GM12801 (cell line): ENCODE data around the gene AS3MT.

Source experiments
- CTCF ChIP-seq: IDR thresholded peaks from one replicate; pipeline ENCODE4 v1.5.1; 2011; ENCODE audit warnings: control low read depth; ENCODE audit not compliant: insufficient read length; ENCODE audit errors: extremely low read depth

Gene AS3MT

GRCh38 chr10:102869258-102870198 lies at the start of gene AS3MT:
TSS of gene AS3MT (plus strand) at chr10:102869470. CDS start at chr10:102869593, 123 bp downstream.
- TF ChIP-seq CTCF = no peak

GRCh38 chr10:102822222-102822621 lies 47.0 kb upstream of the AS3MT start:
- TF ChIP-seq CTCF = no peak

GRCh38 chr10:102824664-102825063 lies 44.6 kb upstream of the AS3MT start:
- no peak for TF ChIP-seq CTCF

- no peak for TF ChIP-seq CTCF
These were observed 43.0 kb upstream of the AS3MT start for GRCh38 chr10:102826148-102826796.

- TF ChIP-seq CTCF = no peak
These were observed 41.7 kb upstream of the AS3MT start for GRCh38 chr10:102827597-102827975.

- no peak for TF ChIP-seq CTCF
These were observed 37.8 kb upstream of the AS3MT start for GRCh38 chr10:102831322-102832071.

- no peak for TF ChIP-seq CTCF
These were observed 37.0 kb upstream of the AS3MT start for GRCh38 chr10:102832248-102832647.
